NCI-H2227 treated with DMSO at 0.1 percent for 48 hours (cell line): ENCODE data around the gene E2F1.

Experiments used
- DNase-seq: peaks from one replicate; lab custom pipeline; 2025; lab: John Stamatoyannopoulos, UW

The E2F1 gene

GRCh38 chr20:33671573-33672288 lies 14.5 kb downstream of the E2F1 start:
- no peak for DNase-seq

DNA sequence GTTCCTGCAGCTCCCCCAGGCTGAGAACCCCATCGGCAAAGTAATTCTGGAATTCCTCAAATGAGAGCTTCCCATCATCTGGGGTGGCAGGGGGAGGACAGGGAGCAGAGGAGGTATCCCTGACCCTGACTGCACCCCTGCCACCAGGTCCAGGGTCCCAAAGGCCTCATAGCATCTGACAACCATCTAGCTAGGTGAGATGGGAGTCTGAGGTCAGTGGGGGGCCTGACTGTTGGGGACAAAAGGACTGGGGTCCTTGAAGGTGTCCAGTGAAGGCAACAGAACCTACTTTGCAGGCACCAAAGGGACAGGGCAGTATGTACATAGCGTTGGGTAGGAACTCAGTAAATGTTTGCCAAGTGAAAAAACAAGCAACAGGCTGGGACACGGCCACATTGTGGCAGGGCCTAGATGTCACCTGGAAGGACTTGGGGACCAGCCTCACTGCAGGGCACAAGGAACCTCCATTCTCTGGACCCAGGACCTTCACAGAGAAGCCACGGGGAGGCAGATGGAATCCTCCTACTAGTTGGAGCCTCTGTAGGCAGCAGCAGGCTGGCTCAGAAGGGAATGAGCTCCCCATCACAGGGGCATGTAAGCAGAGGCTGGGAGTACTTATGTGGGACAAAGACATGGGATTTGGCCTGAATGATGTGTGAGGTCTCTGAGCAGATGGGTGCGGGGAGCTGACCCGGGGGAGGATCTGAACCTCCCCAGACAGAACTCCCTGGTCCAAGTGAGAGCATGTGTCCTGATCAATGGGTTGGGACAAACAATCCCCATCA lies 15.3 kb downstream of the E2F1 start:
- DNase-seq: no peak

DNA sequence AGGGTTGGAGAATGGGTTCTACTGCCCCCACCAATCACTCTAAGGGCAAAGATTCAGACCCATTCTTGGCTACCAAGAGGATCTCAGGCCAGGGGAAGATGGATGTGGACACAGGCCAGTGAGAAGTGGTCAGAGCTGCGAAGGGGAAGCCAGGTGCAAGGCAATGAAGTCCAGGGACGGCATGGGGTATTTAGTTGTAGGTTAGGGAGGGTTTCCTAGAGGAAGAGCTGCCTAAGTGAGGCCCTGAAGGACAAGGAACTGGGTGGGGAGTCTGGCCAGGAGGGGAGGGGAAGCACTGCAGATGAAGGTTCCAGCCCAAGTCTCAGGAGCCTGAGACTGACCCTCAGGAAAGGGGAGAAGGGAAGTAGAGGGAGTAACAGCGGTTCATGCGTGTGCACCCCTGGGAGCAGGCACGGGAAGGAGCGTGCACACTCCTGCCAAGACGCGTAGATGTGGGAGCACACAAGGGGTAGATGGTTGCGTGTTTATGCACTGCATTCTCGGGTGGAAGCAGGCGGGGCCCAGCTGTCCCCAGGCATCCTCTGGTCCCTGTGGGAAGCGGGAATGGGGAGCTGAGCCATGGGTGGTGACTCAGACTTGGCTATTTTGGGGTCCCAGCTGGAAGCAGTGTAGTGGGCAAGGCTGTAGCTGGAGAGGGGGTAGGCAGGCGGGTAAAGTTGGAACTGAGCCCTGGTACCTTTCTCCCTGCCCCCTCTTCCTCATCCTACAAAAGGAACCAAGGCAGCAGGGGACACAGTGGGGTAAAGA lies 16.1 kb downstream of the E2F1 start:
- no peak for DNase-seq

GRCh38 chr20:33669224-33669623 lies 17.0 kb downstream of the E2F1 start:
- DNase-seq: no peak

- DNase-seq: no peak
Measured at GRCh38 chr20:33668466-33669155, 17.6 kb downstream of the E2F1 start.

DNA sequence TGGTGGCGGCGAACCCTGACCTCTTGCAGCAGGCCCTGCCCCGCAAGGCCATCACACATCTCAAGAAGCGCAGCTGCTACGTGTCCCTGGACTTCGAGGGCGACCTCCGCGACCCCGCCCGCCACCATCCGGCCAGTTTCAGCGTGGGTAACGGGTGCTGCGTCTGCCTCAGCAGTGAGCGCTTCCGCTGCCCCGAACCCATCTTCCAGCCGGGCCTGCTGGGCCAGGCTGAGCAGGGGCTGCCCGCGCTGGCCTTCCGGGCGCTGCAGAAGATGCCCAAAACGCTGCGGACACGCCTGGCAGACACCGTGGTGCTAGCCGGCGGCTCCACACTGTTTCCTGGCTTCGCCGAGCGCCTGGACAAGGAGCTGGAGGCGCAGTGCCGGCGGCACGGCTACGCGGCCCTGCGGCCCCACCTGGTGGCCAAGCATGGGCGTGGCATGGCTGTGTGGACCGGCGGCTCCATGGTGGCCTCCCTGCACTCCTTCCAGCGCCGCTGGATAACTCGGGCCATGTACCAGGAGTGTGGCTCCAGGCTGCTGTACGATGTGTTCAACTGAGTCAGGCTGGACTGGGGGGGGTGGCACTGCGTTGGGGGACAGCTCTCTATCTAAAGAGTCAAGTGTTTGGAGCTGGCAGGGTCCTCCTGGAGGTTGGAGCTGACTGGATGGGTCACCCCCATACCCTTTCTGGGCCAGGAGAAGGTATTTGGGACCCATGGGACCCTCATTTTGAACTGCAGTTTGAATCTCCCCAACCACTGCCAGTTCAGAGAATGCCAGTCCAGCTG lies 18.3 kb downstream of the E2F1 start:
- DNase-seq: no peak

GRCh38 chr20:33667245-33667675 lies 18.9 kb downstream of the E2F1 start:
- DNase-seq: no peak

DNA sequence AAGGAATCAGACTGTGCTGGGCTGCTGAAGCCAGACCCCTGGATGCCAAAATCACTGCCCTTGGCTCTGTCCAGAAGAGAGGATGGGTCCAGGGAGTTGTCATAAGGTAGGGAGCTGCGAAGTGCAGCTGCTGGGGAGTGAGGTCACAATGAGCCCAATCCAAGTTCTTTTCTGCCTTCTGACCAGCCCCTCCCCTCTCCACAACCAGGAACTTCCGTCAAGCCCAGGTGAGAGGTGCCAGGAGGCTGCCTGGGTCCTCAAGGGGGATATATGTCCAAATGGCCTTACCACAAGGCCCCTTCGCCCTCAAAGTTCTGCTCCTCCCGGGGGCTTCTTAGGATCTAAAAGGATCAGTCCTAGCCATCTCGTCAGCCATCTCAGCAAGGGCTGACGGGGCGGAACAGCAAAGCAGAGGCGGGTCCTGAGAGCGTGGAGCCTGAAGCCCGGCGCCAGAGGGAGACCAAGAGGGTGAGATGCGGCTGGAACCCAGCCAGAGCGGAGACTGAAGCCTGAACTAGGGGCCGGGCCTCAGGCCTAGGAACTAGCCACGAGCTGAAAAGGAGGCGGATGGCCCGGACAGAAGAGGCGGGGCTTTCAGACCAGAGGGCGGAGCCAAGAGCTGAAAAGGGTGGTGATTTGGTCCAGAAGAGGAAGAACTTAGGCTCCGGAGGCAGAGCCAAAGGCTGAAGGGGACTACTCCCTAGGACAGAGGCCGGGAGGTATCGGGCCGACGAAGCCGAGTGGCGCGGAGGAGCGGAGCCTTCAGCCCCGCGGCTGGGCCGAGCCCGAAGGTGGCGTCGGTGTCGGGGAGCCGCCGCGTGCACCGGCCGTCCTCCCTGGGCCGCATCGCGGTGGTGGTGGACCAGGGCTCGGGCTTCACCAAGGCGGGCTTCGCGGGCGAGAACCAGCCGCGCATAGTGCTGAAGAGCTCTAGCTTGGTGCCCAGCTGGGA lies 19.6 kb downstream of the E2F1 start, which contains the start of gene ACTL10:
Gene ACTL10, plus strand, starts transcription at position 651 of the 952 bp plus-strand sequence. CDS start 555 bp downstream, outside the sequence.
- no peak for DNase-seq

DNA sequence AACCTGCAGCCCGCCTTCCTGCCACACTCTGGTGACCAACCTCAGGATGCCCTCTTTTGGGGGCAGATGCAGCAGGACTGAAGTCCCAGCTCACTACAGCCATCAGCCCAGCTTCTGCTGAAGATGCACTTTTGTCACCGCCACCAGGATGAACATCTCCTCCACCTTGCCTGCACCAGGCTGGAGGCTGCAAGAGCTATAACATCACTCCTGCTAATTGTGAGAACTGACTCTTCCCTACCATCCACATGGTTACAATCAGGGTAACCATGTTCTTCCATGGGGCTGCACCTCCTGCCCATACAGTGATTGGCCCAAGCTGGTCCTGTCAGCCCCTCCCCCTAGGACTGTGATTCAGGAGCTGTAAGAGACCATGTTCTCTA lies 21.4 kb downstream of the E2F1 start:
- DNase-seq: no peak

DNA sequence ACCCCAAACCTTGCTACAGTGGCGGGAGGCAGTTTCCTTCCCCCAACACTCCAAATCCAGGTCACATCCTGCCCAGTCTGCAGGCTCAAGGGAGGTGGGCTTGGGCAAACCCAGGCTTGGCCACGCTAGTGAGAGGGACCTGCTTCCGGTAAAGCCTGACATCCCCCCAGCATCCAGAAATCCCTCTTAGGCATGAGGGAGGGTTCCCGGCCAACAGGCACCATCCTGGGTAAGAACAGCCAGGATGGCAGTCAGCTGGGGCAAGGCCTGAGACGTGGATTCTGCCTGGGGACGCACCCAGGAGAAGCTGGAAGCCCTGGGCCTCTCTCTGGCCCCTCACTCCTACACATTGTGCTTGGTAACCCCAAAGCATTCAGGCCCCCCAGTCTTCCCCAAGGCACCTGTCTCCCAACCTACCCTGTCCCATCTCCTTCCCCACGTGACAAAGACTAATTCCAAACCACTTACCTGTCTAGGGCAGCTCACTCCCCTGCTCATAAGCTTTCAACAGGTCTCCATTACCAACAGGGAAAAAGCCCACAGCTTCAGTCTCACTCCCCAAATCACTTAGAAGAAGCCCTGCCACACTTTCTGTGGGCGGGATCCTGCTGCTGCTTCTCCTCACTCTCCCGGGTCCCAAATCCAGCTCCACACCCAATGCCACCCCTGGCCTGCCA lies 22.0 kb downstream of the E2F1 start:
- peak; percentile 31 for DNase-seq

- DNase-seq: peak; percentile 74
Measured at GRCh38 chr20:33663161-33664084, 22.8 kb downstream of the E2F1 start.

DNA sequence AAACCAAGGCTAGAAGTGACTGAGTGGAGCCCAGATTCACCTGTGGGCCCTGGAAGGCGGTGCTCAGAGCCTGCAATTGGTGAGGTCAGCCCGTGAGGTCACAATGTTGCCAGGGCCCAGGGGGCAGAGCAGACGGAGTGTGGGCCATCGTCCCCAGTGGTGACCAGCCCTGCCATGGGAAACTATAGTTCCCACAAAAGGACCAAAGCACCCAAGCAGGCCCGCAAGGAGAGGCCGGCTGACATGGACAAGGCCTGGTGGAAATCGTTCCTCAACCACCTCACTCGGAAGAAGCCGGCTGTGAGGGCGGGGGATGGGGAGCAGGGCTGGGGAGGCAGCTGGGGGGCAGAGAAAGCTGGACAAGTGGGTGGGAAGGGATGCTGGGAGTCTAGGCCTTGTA lies 24.0 kb downstream of the E2F1 start, which contains the start of gene C20orf144:
Gene C20orf144, plus strand, starts transcription at position 156 of the 400 bp plus-strand sequence. Its CDS starts 19 bp downstream, at position 175.
- no peak for DNase-seq

- no peak for DNase-seq
Measured at GRCh38 chr20:33660685-33661058, 25.5 kb downstream of the E2F1 start.

DNA sequence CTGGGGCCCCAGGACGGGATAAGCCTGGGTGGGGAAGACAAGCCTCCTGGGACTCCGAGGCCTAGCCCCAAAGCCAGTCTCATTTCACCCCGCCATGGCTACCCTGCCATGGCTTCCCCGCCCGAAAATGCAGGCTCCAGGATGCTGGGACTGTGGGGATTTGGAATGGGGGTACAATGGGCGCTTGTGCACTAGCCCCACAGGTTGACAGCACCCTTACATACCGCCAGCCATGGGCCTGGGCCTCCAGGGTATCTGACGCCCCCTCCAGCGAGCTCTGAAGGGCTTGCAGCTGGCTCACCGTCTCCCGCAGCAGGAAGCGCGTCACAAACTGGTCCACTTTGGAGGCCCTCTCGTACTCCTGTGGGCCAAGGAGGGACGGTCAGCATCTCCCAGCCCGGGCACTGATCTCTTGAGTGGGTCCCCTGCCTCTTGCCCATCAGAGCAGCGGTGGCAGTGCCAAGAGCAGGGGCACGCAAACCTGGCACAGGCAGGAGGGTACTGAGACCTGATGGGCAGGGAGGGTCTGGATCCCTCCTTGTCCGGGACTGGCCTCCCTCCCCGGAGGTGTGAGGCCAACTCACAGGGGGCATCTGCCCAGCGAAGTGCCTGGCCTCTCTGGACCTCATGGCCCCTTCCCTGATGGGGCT lies 26.0 kb downstream of the E2F1 start:
- no peak for DNase-seq

DNA sequence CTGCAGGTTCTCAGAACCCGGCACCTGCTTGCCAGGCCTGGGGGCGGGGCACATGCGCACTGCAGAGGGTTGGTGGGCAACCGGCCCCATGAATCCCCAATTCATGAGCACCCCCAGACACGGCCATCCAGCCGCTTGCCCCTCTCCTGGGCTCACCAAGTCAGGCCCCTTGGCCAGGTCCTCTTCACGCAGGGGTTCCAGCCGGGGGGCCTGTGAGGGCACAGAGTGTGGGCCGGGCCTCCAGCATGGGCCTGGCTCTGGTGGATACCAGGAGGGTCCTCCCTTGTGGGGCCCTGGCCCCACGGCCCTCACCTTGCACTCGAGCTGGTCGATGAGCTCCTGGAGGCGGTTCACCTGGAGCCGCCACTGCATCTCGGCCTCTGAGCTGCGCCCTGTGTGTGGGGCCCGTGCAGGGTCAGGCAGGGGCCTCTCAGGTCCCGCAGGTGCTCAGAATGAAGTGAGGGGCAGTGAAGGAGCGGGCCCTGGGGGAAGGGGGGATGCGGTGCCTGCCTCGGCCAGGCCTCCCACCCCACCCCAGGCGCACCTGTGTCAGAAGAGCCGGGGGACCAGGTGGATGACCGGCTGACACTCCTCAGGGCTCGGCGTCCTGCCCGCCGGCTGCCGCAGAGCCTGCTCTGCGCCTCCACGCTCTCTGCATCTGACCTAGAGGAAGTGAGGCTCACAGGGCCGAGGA lies 26.7 kb downstream of the E2F1 start:
- DNase-seq: no peak

DNA sequence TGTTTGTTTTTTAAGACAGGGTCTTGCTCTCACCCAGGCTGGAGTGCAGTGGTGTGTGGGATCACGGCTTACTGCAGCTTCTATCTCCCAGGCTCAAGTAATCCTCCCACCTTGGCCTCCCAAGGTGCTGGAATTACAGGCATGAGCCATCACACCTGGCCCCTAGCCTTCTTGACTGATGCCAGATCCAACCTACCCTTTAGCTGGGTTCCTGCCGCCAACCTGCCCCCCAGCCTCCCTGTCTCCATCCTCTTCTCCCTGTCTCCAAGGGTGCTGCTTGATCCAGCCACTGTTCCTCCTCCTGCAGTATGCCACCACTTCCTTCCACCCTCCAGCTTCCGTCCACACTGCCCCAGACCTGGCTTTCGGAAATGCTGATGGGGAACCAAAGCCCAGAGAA lies 27.3 kb downstream of the E2F1 start:
- DNase-seq: no peak

- no peak for DNase-seq
Measured at GRCh38 chr20:33658510-33658909, 27.7 kb downstream of the E2F1 start.
